LNCaP clone FGC (cell line): Measurements from ENCODE around the gene SPTLC2.
"Not testable (repeated sequence)": the region's sequence is repeated elsewhere in the genome, so short reads cannot be mapped to it uniquely, and the experiment has no call there.

Experiments used
- DNase-seq: peaks from one replicate; pipeline ENCODE4 v3.0.0-alpha.2; 2011; ENCODE audit warnings: low read depth
- H3K4me3 ChIP-seq: 2 replicates; pipeline ENCODE4 v1.5.1; 2011; ENCODE audit warnings: mild to moderate bottlenecking, low read depth, low read length, control low read depth
- TF ChIP-seq, protein P1 (sequence below): IDR thresholded peaks from 2 replicates; pipeline ENCODE4 v1.5.1; 2012; ENCODE audit warnings: mild to moderate bottlenecking; ENCODE audit not compliant: control insufficient read depth, insufficient read depth; ENCODE audit errors: extremely low read depth

The SPTLC2 gene, protein sequence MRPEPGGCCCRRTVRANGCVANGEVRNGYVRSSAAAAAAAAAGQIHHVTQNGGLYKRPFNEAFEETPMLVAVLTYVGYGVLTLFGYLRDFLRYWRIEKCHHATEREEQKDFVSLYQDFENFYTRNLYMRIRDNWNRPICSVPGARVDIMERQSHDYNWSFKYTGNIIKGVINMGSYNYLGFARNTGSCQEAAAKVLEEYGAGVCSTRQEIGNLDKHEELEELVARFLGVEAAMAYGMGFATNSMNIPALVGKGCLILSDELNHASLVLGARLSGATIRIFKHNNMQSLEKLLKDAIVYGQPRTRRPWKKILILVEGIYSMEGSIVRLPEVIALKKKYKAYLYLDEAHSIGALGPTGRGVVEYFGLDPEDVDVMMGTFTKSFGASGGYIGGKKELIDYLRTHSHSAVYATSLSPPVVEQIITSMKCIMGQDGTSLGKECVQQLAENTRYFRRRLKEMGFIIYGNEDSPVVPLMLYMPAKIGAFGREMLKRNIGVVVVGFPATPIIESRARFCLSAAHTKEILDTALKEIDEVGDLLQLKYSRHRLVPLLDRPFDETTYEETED

DNA sequence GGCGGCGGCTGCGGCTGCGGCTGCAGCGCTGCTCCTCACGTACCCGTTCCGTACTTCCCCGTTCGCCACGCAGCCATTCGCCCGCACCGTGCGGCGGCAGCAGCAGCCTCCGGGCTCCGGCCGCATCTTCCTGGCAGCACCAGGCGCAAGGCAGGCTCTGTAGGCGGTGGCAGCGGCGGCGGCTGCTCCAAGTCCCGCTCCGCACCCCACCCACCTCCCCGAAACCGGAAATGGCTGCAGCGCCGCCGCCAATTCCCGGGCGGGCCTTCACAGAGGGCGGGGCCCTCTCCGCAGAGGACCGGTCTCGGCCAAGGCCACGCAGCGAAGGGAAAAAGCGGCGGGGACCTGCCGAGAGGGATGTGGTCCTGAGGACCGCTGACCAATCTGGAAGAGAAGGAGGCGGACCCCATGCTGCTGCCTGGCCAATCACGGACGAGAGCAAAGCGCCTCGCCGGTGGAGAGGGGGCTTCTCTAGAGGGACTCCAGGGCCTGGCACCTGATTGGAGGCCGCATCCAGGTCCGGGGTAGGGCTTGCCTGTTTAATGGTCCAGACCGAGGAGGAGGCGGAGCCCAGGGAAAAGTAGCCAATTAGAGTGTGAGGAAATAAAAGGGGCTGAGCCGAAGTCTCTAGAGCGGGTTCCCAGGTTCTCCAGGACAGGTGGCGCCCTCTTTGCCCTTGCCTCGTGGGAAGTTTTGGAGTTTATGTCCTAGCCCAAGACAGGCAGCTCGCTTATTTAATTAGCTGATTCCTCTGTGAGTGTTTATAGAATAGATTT is at the start of gene SPTLC2:
Gene SPTLC2 (minus strand): TSS at position 184 of the 776 bp plus-strand sequence. CDS start 58 bp downstream, at position 126.
- TF ChIP-seq, protein P1, sequence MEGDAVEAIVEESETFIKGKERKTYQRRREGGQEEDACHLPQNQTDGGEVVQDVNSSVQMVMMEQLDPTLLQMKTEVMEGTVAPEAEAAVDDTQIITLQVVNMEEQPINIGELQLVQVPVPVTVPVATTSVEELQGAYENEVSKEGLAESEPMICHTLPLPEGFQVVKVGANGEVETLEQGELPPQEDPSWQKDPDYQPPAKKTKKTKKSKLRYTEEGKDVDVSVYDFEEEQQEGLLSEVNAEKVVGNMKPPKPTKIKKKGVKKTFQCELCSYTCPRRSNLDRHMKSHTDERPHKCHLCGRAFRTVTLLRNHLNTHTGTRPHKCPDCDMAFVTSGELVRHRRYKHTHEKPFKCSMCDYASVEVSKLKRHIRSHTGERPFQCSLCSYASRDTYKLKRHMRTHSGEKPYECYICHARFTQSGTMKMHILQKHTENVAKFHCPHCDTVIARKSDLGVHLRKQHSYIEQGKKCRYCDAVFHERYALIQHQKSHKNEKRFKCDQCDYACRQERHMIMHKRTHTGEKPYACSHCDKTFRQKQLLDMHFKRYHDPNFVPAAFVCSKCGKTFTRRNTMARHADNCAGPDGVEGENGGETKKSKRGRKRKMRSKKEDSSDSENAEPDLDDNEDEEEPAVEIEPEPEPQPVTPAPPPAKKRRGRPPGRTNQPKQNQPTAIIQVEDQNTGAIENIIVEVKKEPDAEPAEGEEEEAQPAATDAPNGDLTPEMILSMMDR = peak; percentile 36; the same call in 1 of the 2 replicates
- peak; percentile 100 for DNase-seq
- peak within 1 kb of the TSS; percentile 65 for H3K4me3 ChIP-seq

DNA sequence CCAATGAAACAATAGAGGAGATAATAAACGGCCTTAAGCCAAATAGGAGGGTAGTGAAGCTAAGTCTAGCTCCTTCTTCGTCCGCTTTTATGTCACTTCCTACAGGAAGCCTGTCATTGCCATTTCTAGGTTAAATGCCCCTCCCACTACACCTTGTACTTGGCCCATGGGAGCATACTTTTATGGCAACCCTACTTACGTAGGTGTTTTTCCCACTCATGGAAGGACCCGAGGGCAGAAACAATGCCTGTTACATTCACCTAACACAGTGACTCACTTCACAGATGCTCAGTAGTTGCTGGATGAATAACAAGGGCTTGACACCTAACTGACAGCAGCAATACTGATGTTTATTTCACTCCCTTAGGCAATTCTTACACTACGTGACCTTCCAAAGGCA is 46.9 kb upstream of the SPTLC2 start:
- TF ChIP-seq, protein P1 = no peak
- DNase-seq = no peak
- no peak overlapping the region for H3K4me3 ChIP-seq

DNA sequence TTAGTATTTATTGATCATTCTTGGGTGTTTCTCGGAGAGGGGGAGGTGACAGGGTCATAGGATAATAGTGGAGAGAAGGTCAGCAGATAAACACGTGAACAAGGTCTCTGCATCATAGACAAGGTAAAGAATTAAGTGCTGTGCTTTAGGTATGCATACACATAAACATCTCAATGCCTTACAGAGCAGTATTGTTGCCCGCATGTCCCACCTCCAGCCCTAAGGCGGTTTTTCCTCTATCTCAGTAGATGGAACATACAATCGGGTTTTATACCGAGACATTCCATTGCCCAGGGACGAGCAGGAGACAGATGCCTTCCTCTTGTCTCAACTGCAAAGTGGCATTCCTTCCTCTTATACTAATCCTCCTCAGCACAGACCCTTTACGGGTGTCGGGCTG is 45.1 kb upstream of the SPTLC2 start:
- DNase-seq, H3K4me3 ChIP-seq: not testable (repeated sequence)

DNA sequence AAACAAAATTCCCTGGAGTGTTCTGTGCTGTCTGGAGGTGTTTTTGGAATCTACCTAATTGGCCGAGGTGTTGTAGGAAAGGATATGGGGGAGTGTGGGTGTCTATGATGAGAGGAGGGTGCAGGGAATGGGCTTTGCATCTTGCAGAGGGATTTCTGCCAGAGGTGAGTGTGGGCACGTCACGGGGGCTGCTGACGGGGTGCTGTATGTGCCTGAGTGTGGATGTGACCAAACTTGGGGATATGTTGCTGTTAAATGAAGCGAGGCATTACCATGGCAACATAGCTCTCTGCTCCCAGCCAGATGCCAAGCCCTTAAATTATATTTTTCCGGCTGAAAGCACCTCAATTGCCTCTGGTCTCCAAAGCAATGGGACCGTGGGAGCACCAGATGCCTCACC is 44.3 kb upstream of the SPTLC2 start:
- DNase-seq = no peak
- no peak overlapping the region for H3K4me3 ChIP-seq

DNA sequence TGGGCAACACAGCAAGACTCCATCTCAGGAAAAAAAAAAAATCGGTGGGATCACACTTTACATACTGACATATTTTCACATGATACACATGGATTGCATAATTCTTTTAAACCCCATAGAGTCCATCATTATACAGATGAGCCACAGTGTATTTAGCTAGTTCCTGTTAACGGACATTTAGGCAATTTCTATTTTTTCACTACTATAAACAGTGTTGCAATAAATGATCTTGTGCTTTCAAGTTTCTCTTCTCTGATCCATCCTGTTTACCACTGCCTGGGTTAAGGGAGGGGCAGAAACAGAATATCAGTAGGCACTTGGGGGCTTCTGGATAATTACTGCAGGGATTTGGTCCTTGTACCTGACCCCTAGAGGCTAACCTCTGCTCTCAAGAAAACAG is 43.4 kb upstream of the SPTLC2 start:
- no peak for DNase-seq
- TF ChIP-seq, protein P1 = no peak
- no peak overlapping the region for H3K4me3 ChIP-seq

More for the DNA sequence above, 44.3 kb upstream of the SPTLC2 start:
- TF ChIP-seq, protein P1 = no peak

GRCh38 chr14:77657280-77657679 is 40.8 kb upstream of the SPTLC2 start:
- DNase-seq = no peak
- TF ChIP-seq, protein P1 = no peak
- H3K4me3 ChIP-seq = no peak overlapping the region

DNA sequence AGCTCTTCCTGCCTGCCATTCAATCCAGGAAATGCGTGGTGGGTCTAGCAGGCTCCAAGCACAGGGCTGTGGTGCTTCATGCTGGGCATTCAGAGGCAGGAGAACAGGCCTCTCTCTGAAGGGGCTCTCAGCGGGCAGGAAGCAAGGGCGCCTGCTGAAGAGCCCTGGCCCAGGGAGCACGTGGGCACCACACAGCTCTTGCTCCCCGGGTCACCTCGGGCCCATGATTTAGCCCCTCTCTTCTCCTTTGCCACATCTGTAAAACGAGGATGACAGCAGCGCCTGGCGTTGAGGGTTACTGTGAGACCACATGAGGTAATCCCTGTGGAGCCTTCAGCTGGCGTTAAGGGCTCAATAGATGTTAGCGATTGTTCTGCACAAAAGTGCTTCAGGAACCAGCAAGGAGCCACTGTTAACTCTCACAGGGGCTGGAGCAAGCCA is 37.6 kb upstream of the SPTLC2 start:
- DNase-seq = no peak
- TF ChIP-seq, protein P1 = no peak
- H3K4me3 ChIP-seq = no peak overlapping the region
